Panc1 (cell line): ENCODE measurements around the gene ZCWPW1. TPM values are rescaled to one million over a fixed set of nuclear protein-coding genes. Genes with fewer than 3 reads are reported as not detected.

ENCODE experiments used
- ATAC-seq: fragments of 200-7000 bp; cut with Tn5 transposase; 2 replicates; pipeline ENCODE4 v1.9.1; 2020; ENCODE audit warnings: mild to moderate bottlenecking, moderate library complexity
- BruUV-seq: library from RNA; stranded (reverse); fragments of 400-500 nt; replicated peaks from 2 replicates; lab custom pipeline; 2021; lab: Mats Ljungman, UMichigan
- CTCF ChIA-PET: fragments of 300-600 bp; sonication (Branson Sonifier 250); formaldehyde crosslinking; loops from one replicate; lab custom pipeline; 2022; ENCODE audit warnings: antibody characterized with exemption; lab: Charles Lee
- POLR2A ChIA-PET: fragments of 300-600 bp; sonication (Branson Sonifier 250); formaldehyde crosslinking; loops from one replicate; lab custom pipeline; 2022; ENCODE audit warnings: antibody characterized with exemption; lab: Charles Lee
- DNase-seq: peaks from one replicate; pipeline ENCODE4 v3.0.0-alpha.2; 2010; ENCODE audit warnings: low read depth, low spot score
- H3K27ac ChIP-seq: 2 replicates; pipeline ENCODE4 v1.5.1; 2011; ENCODE audit warnings: mild to moderate bottlenecking, low read length, inconsistent platforms
- H3K27me3 ChIP-seq: fragments of 200-500 bp; sonication (Bioruptor generic); 2 replicates; pipeline ENCODE4 v1.6.0; 2014; ENCODE audit warnings: low read length, inconsistent platforms; ENCODE audit not compliant: control insufficient read depth, insufficient read depth
- H3K36me3 ChIP-seq: fragments of 200-500 bp; sonication (Bioruptor generic); 2 replicates; pipeline ENCODE4 v1.5.1; 2014; ENCODE audit warnings: inconsistent platforms, mild to moderate bottlenecking, low read length, moderate library complexity; ENCODE audit not compliant: control insufficient read depth, insufficient read depth
- H3K4me1 ChIP-seq: 2 replicates; pipeline ENCODE4 v1.5.1; 2011; ENCODE audit warnings: inconsistent platforms, mild to moderate bottlenecking, low read length, moderate library complexity; ENCODE audit not compliant: control insufficient read depth, insufficient read depth
- H3K4me3 ChIP-seq, 2 experiments: 2 replicates each; pipeline ENCODE4 v1.5.1; 2011 to 2012; ENCODE audit warnings: low read depth in 2 of 2, low read length in 2 of 2, mild to moderate bottlenecking in 2 of 2, inconsistent platforms in 1 of 2, moderate library complexity in 1 of 2
- H3K9me3 ChIP-seq: fragments of 200-500 bp; sonication (Bioruptor generic); 2 replicates; pipeline ENCODE4 v1.5.1; 2014; ENCODE audit warnings: low read depth, mild to moderate bottlenecking, inconsistent platforms, low read length, moderate library complexity; ENCODE audit not compliant: control insufficient read depth, insufficient read depth
- CTCF ChIP-seq: fragments of 450-650 bp; IDR thresholded peaks from 2 replicates; pipeline ENCODE4 v1.5.1; 2017; ENCODE audit warnings: mild to moderate bottlenecking
- POLR2AphosphoS5 ChIP-seq: IDR thresholded peaks from 2 replicates; pipeline ENCODE4 v1.6.1; 2012; ENCODE audit warnings: mild to moderate bottlenecking, low read depth, low read length, moderate library complexity
- REST ChIP-seq, 2 experiments: IDR thresholded peaks; 2 replicates each; pipeline ENCODE4 v1.6.1; 2011 to 2012; ENCODE audit warnings: low read depth in 2 of 2, control low read depth in 1 of 2, low read length in 1 of 2, mild to moderate bottlenecking in 1 of 2, moderate library complexity in 1 of 2; ENCODE audit not compliant: insufficient read depth in 1 of 2
- SIN3A ChIP-seq: IDR thresholded peaks from 2 replicates; pipeline ENCODE4 v1.6.1; 2012; ENCODE audit warnings: low read depth, mild to moderate bottlenecking, low read length, moderate library complexity, borderline replicate concordance; ENCODE audit not compliant: insufficient read depth
- TCF7L2 ChIP-seq: IDR thresholded peaks from 2 replicates; pipeline ENCODE4 v1.6.1; 2011; ENCODE audit warnings: mild to moderate bottlenecking, low read depth, low read length, inconsistent platforms
- in situ Hi-C: cut with HindIII; loops from 2 replicates; pipeline ENCODE4 v1.10.0; 2016; ENCODE audit warnings: low sequenced_read_pairs, low pct_unique_long_range_greater_than_20kb
- intact Hi-C: fragments of 100-400 bp; cut with micrococcal nuclease; formaldehyde crosslinking; loops from one replicate; pipeline ENCODE4 v1.10.0; 2022; ENCODE audit not compliant: unreplicated experiment
- total RNA-seq: library from RNA; stranded (reverse); gene quantifications from one replicate; pipeline ENCODE4 v1.2.1, GENCODE V29; 2021; ENCODE audit not compliant: unreplicated experiment

The ZCWPW1 gene
- total RNA-seq, 1 experiment from 2014 or later = 6.5 TPM

GRCh38 chr7:100351657-100352058 lies 76.8 kb downstream of the ZCWPW1 start:
- ATAC-seq = no peak
- no TSS peak for BruUV-seq
- ChIA-PET POLR2A (no interaction called here), CTCF (no interaction called here)
- in situ Hi-C loops = no loop called here
- Histone ChIP-seq H3K27me3 (no peaks in the 10 kb centered on the region), H3K4me3 (no peak overlapping the region), H3K27ac (no peak overlapping the region), H3K36me3 (peaks cover 29% of the 10 kb centered on the region), H3K9me3 (no peaks in the 10 kb centered on the region), H3K4me1 (no peaks in the 10 kb centered on the region)
- intact Hi-C loops = no loop called here
- DNase-seq = no peak
- TF ChIP-seq POLR2AphosphoS5 = no peak
- no peak for TF ChIP-seq REST (IDR thresholded peaks at IDR 0.05; ENCODE audit: insufficient read depth in 1 of 2, low read depth in 2 of 2, low read length in 1 of 2)
- TF ChIP-seq CTCF = no peak
- no peak for TF ChIP-seq TCF7L2
- TF ChIP-seq SIN3A = no peak

Other genes with a start within 250 kb of the ZCWPW1 start
- not detected for gene PVRIG, start 208.8 kb downstream of the ZCWPW1 start, total RNA-seq
- not detected for gene SPDYE3, start 121.0 kb downstream of the ZCWPW1 start, total RNA-seq
- 73.2 TPM for gene PILRB, start 70.6 kb downstream of the ZCWPW1 start, total RNA-seq
- gene PILRA, start 55.2 kb downstream of the ZCWPW1 start, total RNA-seq = 4.8 TPM
- gene MEPCE, start 1.1 kb upstream of the ZCWPW1 start, total RNA-seq = 72.1 TPM
- gene PPP1R35, start 7.8 kb upstream of the ZCWPW1 start, total RNA-seq = 74.4 TPM
- gene SPACDR, start 35.6 kb upstream of the ZCWPW1 start, total RNA-seq = 1.5 TPM
- 82.6 TPM for gene TSC22D4, start 50.5 kb upstream of the ZCWPW1 start, total RNA-seq
- gene NYAP1, start 55.2 kb upstream of the ZCWPW1 start, total RNA-seq = 4.0 TPM
- gene AGFG2, start 110.5 kb upstream of the ZCWPW1 start, total RNA-seq = 42.5 TPM
- 3.0 TPM for gene SAP25, start 145.2 kb upstream of the ZCWPW1 start, total RNA-seq
- gene LRCH4, start 157.4 kb upstream of the ZCWPW1 start, total RNA-seq = 66.4 TPM
- gene FBXO24, start 157.6 kb upstream of the ZCWPW1 start, total RNA-seq = 0.59 TPM
- 13.8 TPM for gene PCOLCE, start 173.7 kb upstream of the ZCWPW1 start, total RNA-seq
- 25.0 TPM for gene MOSPD3, start 183.8 kb upstream of the ZCWPW1 start, total RNA-seq
- 9.1 TPM for gene TFR2, start 212.8 kb upstream of the ZCWPW1 start, total RNA-seq
- gene ACTL6B, start 227.7 kb upstream of the ZCWPW1 start, total RNA-seq = not detected
- gene GNB2, start 245.0 kb upstream of the ZCWPW1 start, total RNA-seq = 289 TPM